ENCODE measurements around the gene TFCP2.

TFCP2 gene

DNA sequence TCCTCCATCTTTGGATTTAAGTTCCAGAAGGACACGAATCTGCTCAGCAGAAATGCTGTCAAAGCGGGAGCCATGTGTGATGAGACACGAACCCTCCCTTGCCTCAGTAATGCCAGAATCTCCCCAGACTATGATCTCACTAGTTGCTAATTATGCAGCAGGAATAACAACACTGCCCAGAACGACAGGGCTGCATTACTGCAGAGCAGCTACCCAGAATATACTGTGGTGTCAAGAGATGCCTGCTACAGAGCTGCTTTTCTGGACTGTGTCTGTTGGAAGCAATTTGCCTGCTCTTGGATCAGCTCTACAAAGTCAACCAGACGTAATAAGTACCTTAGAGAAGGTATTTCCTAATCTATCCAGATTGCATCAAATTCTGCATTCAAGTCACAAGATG lies 95.0 kb downstream of the TFCP2 start:
- H2AFZ ChIP-seq (ENCODE audit: low read length) = no peak overlapping the region
- H3K79me2 ChIP-seq (ENCODE audit: low read length) = no peaks in the 10 kb centered on the region
- no peaks in the 10 kb centered on the region for H3K9me3 ChIP-seq (replicated peaks; ENCODE audit: insufficient read depth, low read length)
- no peaks in the 10 kb centered on the region for H3F3A ChIP-seq (ENCODE audit: insufficient read depth, low read length)
- DNase-seq = no peak
- H3K27me3 ChIP-seq (replicated peaks; ENCODE audit: insufficient read depth, low read length) = no peaks in the 10 kb centered on the region
- H3K4me3 ChIP-seq (ENCODE audit: low read length) = no peak overlapping the region
- 0 out of 2 replicates have a peak, but pooled peaks cover 2% of the 10 kb centered on the region for H3K36me3 ChIP-seq (replicated peaks; ENCODE audit: insufficient read depth, low read length)
- H3K4me2 ChIP-seq (ENCODE audit: low read depth, low read length) = no peak overlapping the region
- no peak for TF ChIP-seq EZH2 (optimal IDR thresholded peaks at IDR 0.05; ENCODE audit: low read depth, low read length)
- H3K9me2 ChIP-seq (replicated peaks; ENCODE audit: insufficient read depth, low read length) = no peaks in the 10 kb centered on the region
- no peak overlapping the region for H3K9ac ChIP-seq (ENCODE audit: low read length)
- H3K4me1 ChIP-seq (ENCODE audit: low read length) = peaks cover 5% of the 10 kb centered on the region; the same call in 1 of the 2 replicates
- no peak overlapping the region for H3K27ac ChIP-seq (ENCODE audit: low read length)
- no peaks in the 10 kb centered on the region for H4K20me1 ChIP-seq (ENCODE audit: insufficient read depth, low read length)

GRCh38 chr12:51076236-51076930 lies 96.6 kb downstream of the TFCP2 start:
- H3K4me2 ChIP-seq (ENCODE audit: low read depth, low read length) = no peak overlapping the region
- no peaks in the 10 kb centered on the region for H3K9me2 ChIP-seq (replicated peaks; ENCODE audit: insufficient read depth, low read length)
- TF ChIP-seq, protein P1, sequence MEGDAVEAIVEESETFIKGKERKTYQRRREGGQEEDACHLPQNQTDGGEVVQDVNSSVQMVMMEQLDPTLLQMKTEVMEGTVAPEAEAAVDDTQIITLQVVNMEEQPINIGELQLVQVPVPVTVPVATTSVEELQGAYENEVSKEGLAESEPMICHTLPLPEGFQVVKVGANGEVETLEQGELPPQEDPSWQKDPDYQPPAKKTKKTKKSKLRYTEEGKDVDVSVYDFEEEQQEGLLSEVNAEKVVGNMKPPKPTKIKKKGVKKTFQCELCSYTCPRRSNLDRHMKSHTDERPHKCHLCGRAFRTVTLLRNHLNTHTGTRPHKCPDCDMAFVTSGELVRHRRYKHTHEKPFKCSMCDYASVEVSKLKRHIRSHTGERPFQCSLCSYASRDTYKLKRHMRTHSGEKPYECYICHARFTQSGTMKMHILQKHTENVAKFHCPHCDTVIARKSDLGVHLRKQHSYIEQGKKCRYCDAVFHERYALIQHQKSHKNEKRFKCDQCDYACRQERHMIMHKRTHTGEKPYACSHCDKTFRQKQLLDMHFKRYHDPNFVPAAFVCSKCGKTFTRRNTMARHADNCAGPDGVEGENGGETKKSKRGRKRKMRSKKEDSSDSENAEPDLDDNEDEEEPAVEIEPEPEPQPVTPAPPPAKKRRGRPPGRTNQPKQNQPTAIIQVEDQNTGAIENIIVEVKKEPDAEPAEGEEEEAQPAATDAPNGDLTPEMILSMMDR (IDR thresholded peaks at IDR 0.05; ENCODE audit: low read length) = no peak
- TF ChIP-seq EZH2phosphoT487 (IDR thresholded peaks at IDR 0.05; ENCODE audit: low read length) = no peak
- no peak for TF ChIP-seq EZH2 (optimal IDR thresholded peaks at IDR 0.05; ENCODE audit: low read depth, low read length)
- no peaks in the 10 kb centered on the region for H3K27me3 ChIP-seq (replicated peaks; ENCODE audit: insufficient read depth, low read length)
- H3K4me3 ChIP-seq (ENCODE audit: low read length) = no peak overlapping the region
- H3K4me1 ChIP-seq (ENCODE audit: low read length) = no peaks in the 10 kb centered on the region
- H2AFZ ChIP-seq (ENCODE audit: low read length) = no peak overlapping the region
- H3K36me3 ChIP-seq (replicated peaks; ENCODE audit: insufficient read depth, low read length) = 0 out of 2 replicates have a peak, but pooled peaks cover 2% of the 10 kb centered on the region
- no peak overlapping the region for H3K27ac ChIP-seq (ENCODE audit: low read length)
- H3K9me3 ChIP-seq (replicated peaks; ENCODE audit: insufficient read depth, low read length) = no peaks in the 10 kb centered on the region
- DNase-seq = no peak
- no peaks in the 10 kb centered on the region for H3K79me2 ChIP-seq (ENCODE audit: low read length)
- H3F3A ChIP-seq (ENCODE audit: insufficient read depth, low read length) = no peaks in the 10 kb centered on the region
- no peak overlapping the region for H3K9ac ChIP-seq (ENCODE audit: low read length)
- H4K20me1 ChIP-seq (ENCODE audit: insufficient read depth, low read length) = no peaks in the 10 kb centered on the region

- Histone ChIP-seq H3K27ac (ENCODE audit: low read length) (no peak overlapping the region), H3F3A (ENCODE audit: insufficient read depth, low read length) (no peaks in the 10 kb centered on the region), H3K9me3 (replicated peaks; ENCODE audit: insufficient read depth, low read length) (no peaks in the 10 kb centered on the region), H2AFZ (ENCODE audit: low read length) (no peak overlapping the region), H3K4me2 (ENCODE audit: low read depth, low read length) (no peak overlapping the region), H3K36me3 (replicated peaks; ENCODE audit: insufficient read depth, low read length) (peaks cover 2% of the 10 kb centered on the region; the same call in 1 of the 2 replicates), H3K9me2 (replicated peaks; ENCODE audit: insufficient read depth, low read length) (no peaks in the 10 kb centered on the region), H3K79me2 (ENCODE audit: low read length) (no peaks in the 10 kb centered on the region), H3K27me3 (replicated peaks; ENCODE audit: insufficient read depth, low read length) (no peaks in the 10 kb centered on the region), H4K20me1 (ENCODE audit: insufficient read depth, low read length) (no peaks in the 10 kb centered on the region), H3K4me1 (ENCODE audit: low read length) (no peaks in the 10 kb centered on the region), H3K9ac (ENCODE audit: low read length) (no peak overlapping the region), H3K4me3 (ENCODE audit: low read length) (no peak overlapping the region)
- DNase-seq = no peak
- TF ChIP-seq EZH2phosphoT487 (IDR thresholded peaks at IDR 0.05; ENCODE audit: low read length) (no peak), EZH2 (optimal IDR thresholded peaks at IDR 0.05; ENCODE audit: low read depth, low read length) (no peak)
- TF ChIP-seq, protein P1 (IDR thresholded peaks at IDR 0.05; ENCODE audit: low read length) = no peak
Measured at GRCh38 chr12:51075390-51075789, 97.5 kb downstream of the TFCP2 start.

GRCh38 chr12:51071663-51072062 lies 101.3 kb downstream of the TFCP2 start:
- TF ChIP-seq, protein P1 (IDR thresholded peaks at IDR 0.05; ENCODE audit: low read length) = no peak
- TF ChIP-seq EZH2phosphoT487 (IDR thresholded peaks at IDR 0.05; ENCODE audit: low read length) (no peak), EZH2 (optimal IDR thresholded peaks at IDR 0.05; ENCODE audit: low read depth, low read length) (no peak)
- H3K27me3 ChIP-seq (replicated peaks; ENCODE audit: insufficient read depth, low read length) = no peaks in the 10 kb centered on the region
- no peak overlapping the region for H3K4me2 ChIP-seq (ENCODE audit: low read depth, low read length)
- no peak overlapping the region for H2AFZ ChIP-seq (ENCODE audit: low read length)
- no peak overlapping the region for H3K4me3 ChIP-seq (ENCODE audit: low read length)
- no peaks in the 10 kb centered on the region for H3K4me1 ChIP-seq (ENCODE audit: low read length)
- H3K9me3 ChIP-seq (replicated peaks; ENCODE audit: insufficient read depth, low read length) = no peaks in the 10 kb centered on the region
- no peaks in the 10 kb centered on the region for H3F3A ChIP-seq (ENCODE audit: insufficient read depth, low read length)
- H4K20me1 ChIP-seq (ENCODE audit: insufficient read depth, low read length) = no peaks in the 10 kb centered on the region
- no peak overlapping the region for H3K9ac ChIP-seq (ENCODE audit: low read length)
- no peaks in the 10 kb centered on the region for H3K79me2 ChIP-seq (ENCODE audit: low read length)
- no peaks in the 10 kb centered on the region for H3K9me2 ChIP-seq (replicated peaks; ENCODE audit: insufficient read depth, low read length)
- no peak for DNase-seq
- peaks cover 2% of the 10 kb centered on the region; the same call in 1 of the 2 replicates for H3K36me3 ChIP-seq (replicated peaks; ENCODE audit: insufficient read depth, low read length)
- H3K27ac ChIP-seq (ENCODE audit: low read length) = no peak overlapping the region

All from MM.1S (cell line).